ENCODE measurements around the gene C4orf51.
A peak's percentile ranks its signal among the peaks of the same experiment; 100 is the strongest.

Gene C4orf51

DNA sequence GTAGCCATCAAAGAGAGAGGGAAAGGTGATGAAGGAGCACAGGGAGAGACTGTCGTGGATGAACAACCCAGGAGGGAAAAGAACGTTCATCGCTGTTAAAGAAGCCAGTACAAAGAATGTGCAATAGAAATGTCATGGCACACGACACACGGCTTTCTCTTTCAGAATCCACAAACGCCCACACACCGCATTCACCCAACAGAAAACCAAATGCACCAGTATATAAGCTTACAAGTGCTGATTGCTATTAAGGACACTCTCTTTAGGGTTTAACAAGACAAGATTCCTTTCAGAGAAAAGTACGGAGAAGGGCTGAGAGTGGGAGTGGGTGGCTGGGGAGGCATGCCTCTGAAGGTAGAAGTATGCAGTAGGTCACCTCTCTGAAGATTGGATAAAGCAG is 80.2 kb downstream of the C4orf51 start:
- no peak for DNase-seq

DNA sequence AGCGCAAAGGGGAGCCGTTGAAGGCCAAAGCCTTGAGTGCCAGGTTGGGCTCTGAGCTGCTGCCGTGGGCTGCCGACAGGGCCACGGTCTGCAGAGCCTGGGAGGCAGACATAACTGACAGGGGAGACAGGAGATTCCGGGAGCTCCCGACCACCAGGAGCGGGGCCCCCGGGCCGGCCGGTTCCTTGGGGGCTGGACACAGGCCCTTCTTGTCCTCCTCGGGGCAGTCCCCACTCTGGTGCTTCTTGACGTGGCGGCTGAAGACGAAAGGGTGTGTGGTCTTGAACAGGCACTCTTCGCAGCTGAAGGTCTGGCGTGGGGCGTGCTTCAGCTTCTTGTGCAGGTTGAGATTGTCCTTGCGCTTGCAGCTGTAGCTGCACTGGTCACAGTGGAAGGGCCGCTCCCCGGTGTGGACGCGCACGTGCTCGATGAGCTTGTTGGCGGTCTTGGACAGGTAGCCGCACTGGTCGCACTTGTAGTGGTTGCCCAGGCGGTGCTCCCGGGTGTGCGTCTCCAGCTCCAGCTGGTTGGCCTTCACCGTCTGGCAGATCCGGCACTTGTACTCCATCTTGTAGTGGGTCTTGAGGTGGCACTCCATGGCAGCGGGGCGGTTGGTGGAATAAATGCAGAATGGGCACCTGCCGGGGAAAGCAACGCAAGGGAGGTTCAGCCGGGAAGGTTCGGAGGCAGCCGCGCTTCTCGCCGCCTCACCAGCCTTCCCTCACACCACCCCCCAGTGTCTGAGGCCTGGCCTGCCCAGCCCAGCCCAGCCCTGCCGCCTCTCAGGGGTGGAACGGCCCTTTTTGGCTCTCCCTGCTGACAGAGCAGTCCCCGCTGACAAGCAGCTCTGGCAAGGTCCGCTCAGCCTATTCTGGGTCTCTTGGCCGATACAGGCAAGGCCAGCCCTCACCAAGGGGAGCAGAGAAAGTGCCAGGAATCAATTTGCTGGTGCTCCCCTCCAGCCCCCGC is 81.3 kb downstream of the C4orf51 start:
- DNase-seq: no peak

DNA sequence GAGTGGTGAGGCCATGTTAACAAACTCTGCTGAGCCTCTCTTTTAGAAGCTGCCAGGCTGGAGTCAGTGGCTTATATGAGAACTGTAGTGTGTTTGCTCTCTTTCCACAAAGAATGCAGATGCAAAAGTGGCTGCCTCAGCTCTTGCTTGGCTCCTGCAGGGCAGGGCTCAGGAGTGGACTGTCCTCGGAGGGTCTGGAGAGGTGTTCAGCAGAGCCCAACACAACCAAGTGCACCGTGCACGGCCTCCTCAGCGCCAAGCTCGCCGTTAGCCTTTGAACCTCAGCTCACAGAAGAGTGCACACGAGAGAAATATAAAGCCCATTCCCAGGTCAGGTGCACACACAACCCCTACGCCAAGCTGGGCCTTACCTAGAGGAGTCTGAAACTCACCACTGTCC is 82.8 kb downstream of the C4orf51 start:
- no peak for DNase-seq

DNA sequence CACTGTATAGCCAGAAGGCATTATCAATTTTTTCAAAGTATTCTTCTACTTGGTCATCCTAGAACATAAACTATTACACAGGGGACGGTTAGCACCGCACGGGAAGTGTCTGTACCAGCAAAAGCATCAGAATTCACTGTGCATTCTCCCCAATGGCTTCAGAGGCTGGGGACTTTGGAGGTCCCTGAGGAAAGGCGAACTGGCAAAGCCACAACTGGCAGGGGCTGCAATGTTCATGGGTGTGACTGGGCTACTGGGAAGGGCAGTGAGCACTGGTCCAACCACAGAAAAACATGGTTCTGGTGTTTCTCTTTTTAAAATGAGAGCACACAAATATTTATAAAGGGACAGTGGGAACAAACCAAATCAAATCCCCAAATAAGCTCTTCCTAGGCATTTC is 83.5 kb downstream of the C4orf51 start:
- no peak for DNase-seq

DNA sequence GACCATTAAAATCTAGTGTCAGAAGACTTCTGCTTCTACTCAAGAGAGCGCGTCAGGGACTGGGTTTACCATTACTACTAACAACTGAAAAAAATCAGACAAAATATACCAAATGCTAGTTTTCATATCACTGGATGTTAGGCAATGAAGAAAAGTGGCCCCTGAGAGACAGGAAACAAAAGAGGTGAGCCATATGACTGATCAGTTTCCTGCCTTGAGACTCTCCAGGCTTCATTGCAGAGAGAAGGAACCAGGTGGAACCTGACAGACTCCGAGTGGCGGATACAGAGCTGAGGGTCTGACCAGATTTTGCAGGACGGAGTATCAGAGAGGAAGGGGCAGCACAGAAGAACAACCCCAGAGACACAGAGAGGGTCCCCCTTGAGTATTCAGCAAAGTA is 86.3 kb downstream of the C4orf51 start:
- no peak for DNase-seq

DNA sequence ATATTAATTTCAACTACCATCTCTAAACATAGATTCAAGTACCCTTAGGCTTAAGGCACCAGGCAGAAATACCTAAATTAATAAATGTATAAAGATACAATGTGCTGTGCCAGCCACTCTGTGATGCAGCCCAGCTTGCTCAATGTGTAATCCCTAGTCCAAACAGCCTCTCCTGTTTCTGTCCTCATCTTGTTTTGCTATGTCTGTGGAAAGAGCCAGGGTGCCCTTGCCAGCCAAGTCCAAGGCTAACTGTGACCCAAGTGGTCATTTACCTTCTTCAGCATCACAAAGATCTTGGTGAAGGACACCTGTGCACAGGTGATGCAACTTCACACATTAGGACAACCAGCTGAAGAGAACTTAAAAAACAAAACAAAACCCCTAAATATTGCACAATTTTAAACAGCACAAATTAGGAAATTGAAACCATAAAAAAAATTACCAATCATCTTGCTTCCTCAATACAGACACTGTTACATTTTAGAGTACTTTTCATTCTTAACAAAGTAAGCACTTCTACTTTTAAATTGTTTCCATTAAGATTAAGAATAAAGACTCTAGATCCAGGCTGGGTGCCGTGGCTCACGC is 89.6 kb downstream of the C4orf51 start:
- no peak for DNase-seq

DNA sequence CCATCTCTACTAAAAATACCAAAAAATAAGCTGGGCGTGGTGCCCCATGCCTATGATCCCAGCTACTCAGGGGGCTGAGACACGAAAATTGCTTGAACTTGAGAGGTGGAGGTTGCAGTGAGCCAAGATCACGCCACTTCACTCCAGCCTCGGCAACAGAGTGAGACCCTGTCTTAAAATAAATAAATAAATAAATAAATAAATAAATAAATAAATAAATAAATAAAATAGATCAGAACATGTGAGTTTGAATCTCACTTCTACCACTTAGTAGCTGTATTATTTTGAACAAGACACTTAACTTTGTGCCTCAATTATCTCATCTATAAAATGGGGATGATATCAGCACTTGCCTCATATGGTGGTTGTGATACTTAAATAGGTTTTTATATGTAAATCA is 90.2 kb downstream of the C4orf51 start:
- no peak for DNase-seq

DNA sequence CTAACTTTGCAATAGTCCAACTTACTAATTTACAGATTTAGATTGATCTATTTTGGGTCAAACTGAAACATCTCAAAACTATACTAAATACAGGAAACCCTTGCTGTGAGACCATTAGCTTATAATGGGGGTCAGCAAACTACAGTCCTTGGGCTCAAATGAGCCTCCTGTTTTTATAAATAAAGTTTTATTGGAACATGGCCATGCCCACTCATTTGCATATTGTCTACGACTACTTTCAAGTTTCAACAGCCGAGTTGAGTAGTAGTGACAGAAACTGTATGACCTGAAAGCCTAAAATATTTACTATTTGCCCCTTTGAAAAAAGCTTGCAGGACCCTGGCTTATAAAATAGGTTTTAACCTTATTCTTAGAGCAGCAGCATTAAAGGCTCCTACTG is 92.4 kb downstream of the C4orf51 start:
- no peak for DNase-seq

DNA sequence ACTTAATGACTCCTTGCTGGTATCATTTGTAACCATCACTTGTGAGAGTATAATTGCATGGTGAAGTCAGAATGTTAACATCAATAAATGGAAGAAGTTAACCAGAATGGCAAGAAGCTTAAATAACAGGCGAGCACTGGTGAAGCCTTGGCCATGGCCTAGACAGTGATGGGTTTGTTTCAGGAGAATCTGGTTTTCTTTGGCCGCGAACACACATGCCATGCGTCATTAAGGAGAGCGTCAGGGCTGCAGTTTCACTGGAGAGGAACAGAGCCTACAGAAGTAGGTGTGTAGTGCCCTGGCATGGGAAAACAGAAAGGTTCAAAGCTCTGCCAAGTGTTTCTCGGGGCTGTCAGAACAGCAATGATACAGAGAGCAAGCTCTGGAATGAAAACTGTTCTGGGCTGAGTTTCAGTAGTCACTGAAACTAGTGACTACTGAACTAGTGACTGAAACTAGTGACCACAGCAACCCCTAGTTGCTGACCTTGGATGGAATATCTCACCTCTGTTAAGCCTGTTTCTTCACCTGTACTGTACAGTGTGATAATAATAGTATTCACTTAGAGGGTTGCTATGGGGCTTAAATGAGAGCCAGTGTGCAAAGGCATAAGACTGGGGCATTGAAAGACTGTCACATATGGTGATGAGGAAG is 93.8 kb downstream of the C4orf51 start:
- DNase-seq: no peak

DNA sequence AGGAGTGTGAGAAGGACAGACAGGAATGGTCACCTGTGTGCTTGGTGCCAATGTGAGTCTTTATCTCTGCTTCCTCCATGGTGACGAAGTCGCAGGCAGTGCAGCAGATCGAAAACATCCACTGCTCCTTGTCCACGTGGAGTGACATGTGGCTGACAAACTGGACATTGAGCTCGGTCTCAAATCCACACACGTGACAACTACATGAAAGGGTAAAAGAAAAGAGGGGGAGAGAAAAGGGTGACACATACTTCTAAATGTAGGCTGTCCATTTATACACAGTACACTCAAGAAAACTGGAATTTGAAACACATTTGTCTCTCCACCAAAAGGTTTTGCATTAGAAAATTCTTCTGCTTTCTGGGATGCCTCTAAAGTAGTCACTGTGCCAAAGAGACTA is 94.5 kb downstream of the C4orf51 start:
- no peak for DNase-seq

DNA sequence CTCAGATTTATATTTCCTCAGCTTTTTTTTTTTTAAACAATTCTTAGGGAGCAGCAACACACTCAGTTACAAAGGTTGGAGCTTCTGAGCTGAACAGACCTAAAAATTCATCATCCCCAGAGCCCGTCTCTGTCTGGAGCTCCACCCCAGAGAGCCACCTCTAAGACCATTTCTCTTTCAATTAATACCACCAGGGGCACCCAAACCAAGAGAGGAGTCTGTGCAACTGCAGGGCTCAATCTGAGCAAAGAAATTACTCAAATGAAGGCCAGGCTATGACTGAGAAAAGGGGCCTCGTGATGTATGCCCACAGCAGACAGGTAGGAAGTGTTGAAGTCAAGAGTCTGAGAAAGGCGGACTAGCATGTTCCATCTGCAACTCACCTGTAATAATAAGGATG is 95.5 kb downstream of the C4orf51 start:
- DNase-seq: no peak

DNA sequence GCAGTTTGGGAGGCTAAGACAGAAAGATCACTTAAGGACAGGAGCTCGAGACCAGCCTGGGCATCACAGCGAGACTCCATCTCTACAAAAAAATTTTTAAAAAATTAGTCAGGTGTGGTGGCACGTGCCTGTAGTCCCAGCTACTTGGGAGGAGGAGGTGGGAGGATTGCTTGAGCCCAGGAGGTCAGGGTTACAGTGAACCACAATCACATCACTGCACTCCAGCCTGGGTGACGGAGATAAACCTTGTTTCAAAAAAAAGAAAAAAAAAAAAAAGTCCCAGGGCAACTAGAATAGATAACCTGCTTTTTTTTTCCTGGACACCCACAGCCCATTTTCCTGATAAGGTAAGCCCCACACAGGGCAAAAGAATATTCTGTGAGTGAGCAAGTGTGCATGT is 96.3 kb downstream of the C4orf51 start:
- DNase-seq: no peak

DNA sequence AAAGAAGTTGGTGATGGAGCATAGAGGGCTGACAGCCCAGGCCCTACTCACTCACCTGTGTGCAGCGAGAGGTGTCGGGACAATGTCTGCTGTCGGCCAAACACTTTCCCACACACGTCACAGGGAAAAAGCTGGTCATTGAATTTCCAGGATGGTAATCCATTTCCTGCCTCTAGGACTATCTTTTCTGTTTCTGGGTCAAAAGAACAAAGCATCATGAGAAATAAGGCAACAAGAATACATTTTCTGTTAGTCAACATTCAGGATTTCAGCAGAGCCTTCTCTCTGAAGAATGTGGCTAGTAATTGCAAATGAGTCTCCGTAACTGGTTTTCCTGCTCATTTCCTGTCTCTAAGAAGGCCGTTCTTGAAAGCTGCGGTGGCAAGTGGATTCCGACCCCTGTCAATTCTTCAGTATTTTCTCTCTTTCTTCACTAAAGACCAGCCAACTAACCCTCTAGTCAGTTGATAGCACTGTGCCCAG is 99.4 kb downstream of the C4orf51 start:
- peak; percentile 16 for DNase-seq

DNA sequence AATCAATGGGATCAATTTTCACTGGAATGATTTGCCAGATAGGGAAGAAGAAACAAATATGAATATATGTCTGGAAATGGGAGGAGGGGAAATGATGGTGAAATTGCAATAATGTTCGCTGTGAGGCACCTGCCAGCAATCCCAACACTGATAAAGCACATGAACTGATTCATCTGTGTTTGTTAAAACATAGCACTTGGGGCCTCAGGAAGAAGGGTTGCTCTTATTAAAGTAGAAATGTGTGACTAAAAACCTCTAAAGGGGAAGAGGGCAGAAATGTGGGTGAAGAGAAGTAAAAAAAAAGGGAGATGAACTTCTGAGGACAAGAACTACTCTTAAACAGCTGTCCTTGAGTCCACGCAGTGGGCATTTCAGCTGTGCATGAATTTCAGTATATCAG is 101.4 kb downstream of the C4orf51 start:
- no peak for DNase-seq

Data from EL (cell line).